Naive thymus-derived CD4-positive, alpha-beta T cell (primary cell): ENCODE data around the gene ANAPC2. TPM values are rescaled to one million over a fixed set of nuclear protein-coding genes. Genes with fewer than 3 reads are reported as not detected.
A peak's percentile ranks its signal among the peaks of the same experiment; 100 is the strongest.

Source experiments
- ATAC-seq: fragments of 150-1000 bp; cut with Tn5 transposase; 2 replicates; pipeline ENCODE4 v1.10.0; 2021; ENCODE audit warnings: mild to moderate bottlenecking, moderate library complexity
- CTCF ChIA-PET: fragments of 350-600 bp; sonication (Branson Sonifier 250); formaldehyde crosslinking; loops from one replicate; lab custom pipeline; 2021; ENCODE audit warnings: antibody characterized with exemption; lab: Charles Lee
- POLR2A ChIA-PET: fragments of 350-600 bp; sonication (Branson Sonifier 250); formaldehyde crosslinking; loops from one replicate; lab custom pipeline; 2021; ENCODE audit warnings: antibody characterized with exemption, inconsistent platforms; lab: Charles Lee
- DNase-seq, 9 donors: peaks; one replicate each; pipeline versions ENCODE4 v3.0.0 to v3.0.0-alpha.2; 2020 to 2022; ENCODE audit warnings: mixed read lengths in 1 of 9
- H3K27ac ChIP-seq: one replicate; pipeline ENCODE4 v1.7.0; 2013; ENCODE audit warnings: mild to moderate bottlenecking, low read depth, low read length, moderate library complexity
- H3K27me3 ChIP-seq, 2 donors: one replicate each; pipeline ENCODE4 v1.7.0; 2013; ENCODE audit warnings: low read length in 2 of 2, mild to moderate bottlenecking in 2 of 2, moderate library complexity in 2 of 2; ENCODE audit not compliant: control insufficient read depth in 2 of 2, insufficient read depth in 2 of 2
- H3K36me3 ChIP-seq, 3 experiments: 1 replicate in 2 of 3; 2 replicates in 1 of 3; pipeline ENCODE4 v1.7.0; 2013; ENCODE audit warnings: low read length in 3 of 3, mild to moderate bottlenecking in 3 of 3, moderate library complexity in 1 of 3; ENCODE audit not compliant: insufficient read depth in 3 of 3, control insufficient read depth in 2 of 3
- H3K4me1 ChIP-seq, 2 donors: one replicate each; pipeline ENCODE4 v1.7.0; 2013; ENCODE audit warnings: low read length in 2 of 2, mild to moderate bottlenecking in 2 of 2, moderate library complexity in 1 of 2; ENCODE audit not compliant: control insufficient read depth in 2 of 2, insufficient read depth in 2 of 2
- H3K4me3 ChIP-seq: 2 replicates; pipeline ENCODE4 v1.7.0; 2013; ENCODE audit warnings: mild to moderate bottlenecking, low read length
- H3K9me3 ChIP-seq, 3 experiments: 1 replicate in 2 of 3; 2 replicates in 1 of 3; pipeline ENCODE4 v1.7.0; 2013; ENCODE audit warnings: low read length in 3 of 3; ENCODE audit not compliant: control insufficient read depth in 2 of 3
- H3K27ac Mint-ChIP-seq, 9 donors: one replicate each; pipeline ENCODE4 v1.8.0; 2020 to 2022; ENCODE audit warnings: mixed read lengths in 9 of 9, mild to moderate bottlenecking in 8 of 9, moderate library complexity in 5 of 9, inconsistent platforms in 2 of 9
- H3K27me3 Mint-ChIP-seq, 5 donors: one replicate each; pipeline ENCODE4 v1.8.0; 2021 to 2022; ENCODE audit warnings: mixed read lengths in 5 of 5, mild to moderate bottlenecking in 1 of 5
- H3K36me3 Mint-ChIP-seq, 5 donors: one replicate each; pipeline ENCODE4 v1.8.0; 2020 to 2022; ENCODE audit warnings: mixed read lengths in 5 of 5, mild to moderate bottlenecking in 3 of 5, inconsistent platforms in 1 of 5
- H3K4me1 Mint-ChIP-seq, 7 donors: one replicate each; pipeline ENCODE4 v1.8.0; 2020 to 2022; ENCODE audit warnings: mixed read lengths in 7 of 7, mild to moderate bottlenecking in 3 of 7, inconsistent platforms in 1 of 7
- H3K4me3 Mint-ChIP-seq, 10 donors: one replicate each; pipeline ENCODE4 v1.8.0; 2020 to 2022; ENCODE audit warnings: mild to moderate bottlenecking in 10 of 10, mixed read lengths in 10 of 10, moderate library complexity in 6 of 10, inconsistent platforms in 2 of 10
- H3K9me3 Mint-ChIP-seq, 11 donors: one replicate each; pipeline ENCODE4 v1.8.0; 2020 to 2022; ENCODE audit warnings: mixed read lengths in 11 of 11, mild to moderate bottlenecking in 4 of 11, inconsistent platforms in 1 of 11, moderate library complexity in 1 of 11
- intact Hi-C, 2 donors: fragments of 100-400 bp; cut with micrococcal nuclease; formaldehyde crosslinking; loops; one replicate each; pipeline ENCODE4 v1.15.1; 2023
- polyA plus RNA-seq, 2 donors: library from polyadenylated mRNA; unstranded; fragments of 300-500 nt; fragmentation: Illumina TruSeq; gene quantifications; one replicate each; pipeline ENCODE4 v1.2.3, GENCODE V29; 2021
- total RNA-seq, 6 experiments: library from RNA in 5 of 6; stranded (reverse) in 5 of 6; gene quantifications; 1 replicate in 5 of 6; 2 replicates in 1 of 6; pipeline ENCODE4 v1.2.3 and lab custom pipeline; 2021 to 2026

The ANAPC2 gene
- total and polyA plus RNA-seq, 7 experiments from 2014 or later, result 7.4 to 147 (median 131) TPM

DNA sequence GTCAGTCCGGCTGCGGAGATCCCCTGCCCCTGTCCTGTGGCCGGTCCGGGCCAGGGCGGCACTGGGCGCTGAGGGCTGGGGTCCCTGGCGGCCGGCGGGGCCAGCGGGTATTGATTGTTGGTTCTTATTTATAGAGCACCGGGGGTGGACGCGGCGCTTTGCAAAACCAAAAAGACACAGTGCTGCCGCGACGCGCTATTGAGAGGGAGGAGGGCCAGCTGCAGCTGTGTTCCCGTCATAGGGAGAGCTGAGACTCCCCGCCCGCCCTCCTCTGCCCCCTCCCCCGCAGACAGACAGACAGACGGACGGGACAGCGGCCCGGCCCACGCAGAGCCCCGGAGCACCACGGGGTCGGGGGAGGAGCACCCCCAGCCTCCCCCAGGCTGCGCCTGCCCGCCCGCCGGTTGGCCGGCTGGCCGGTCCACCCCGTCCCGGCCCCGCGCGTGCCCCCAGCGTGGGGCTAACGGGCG, 21.0 kb downstream of the ANAPC2 start:
- H3K27ac Mint-ChIP-seq, result no peak overlapping the region
- Histone ChIP-seq H3K36me3 (no peaks in the 10 kb centered on the region), H3K27me3 (peaks cover 11 to 19% of the 10 kb centered on the region in 2 donors), H3K4me3 (no peak overlapping the region), H3K9me3 (no peaks in the 10 kb centered on the region), H3K4me1 (no peaks in the 10 kb centered on the region), H3K27ac (no peak overlapping the region)
- peaks cover 9 to 42% (median 23%) of the 10 kb centered on the region in 5 donors for H3K27me3 Mint-ChIP-seq
- H3K36me3 Mint-ChIP-seq, result no peaks in the 10 kb centered on the region
- intact Hi-C loops, result loop anchor here in 1 of 2 donors (5.0 kb wide), 1 partner anchor 320 kb away; the partner anchor contains the start of gene PHPT1
- ChIA-PET POLR2A (no interaction called here), CTCF (no interaction called here)
- peaks cover 0 to 7% (median 0%) of the 10 kb centered on the region in 7 donors for H3K4me1 Mint-ChIP-seq
- DNase-seq, result no peak
- ATAC-seq, result no peak
- no peaks in the 10 kb centered on the region for H3K9me3 Mint-ChIP-seq
- peak overlapping the region in 1 of 10 donors; percentile 75 for H3K4me3 Mint-ChIP-seq

DNA sequence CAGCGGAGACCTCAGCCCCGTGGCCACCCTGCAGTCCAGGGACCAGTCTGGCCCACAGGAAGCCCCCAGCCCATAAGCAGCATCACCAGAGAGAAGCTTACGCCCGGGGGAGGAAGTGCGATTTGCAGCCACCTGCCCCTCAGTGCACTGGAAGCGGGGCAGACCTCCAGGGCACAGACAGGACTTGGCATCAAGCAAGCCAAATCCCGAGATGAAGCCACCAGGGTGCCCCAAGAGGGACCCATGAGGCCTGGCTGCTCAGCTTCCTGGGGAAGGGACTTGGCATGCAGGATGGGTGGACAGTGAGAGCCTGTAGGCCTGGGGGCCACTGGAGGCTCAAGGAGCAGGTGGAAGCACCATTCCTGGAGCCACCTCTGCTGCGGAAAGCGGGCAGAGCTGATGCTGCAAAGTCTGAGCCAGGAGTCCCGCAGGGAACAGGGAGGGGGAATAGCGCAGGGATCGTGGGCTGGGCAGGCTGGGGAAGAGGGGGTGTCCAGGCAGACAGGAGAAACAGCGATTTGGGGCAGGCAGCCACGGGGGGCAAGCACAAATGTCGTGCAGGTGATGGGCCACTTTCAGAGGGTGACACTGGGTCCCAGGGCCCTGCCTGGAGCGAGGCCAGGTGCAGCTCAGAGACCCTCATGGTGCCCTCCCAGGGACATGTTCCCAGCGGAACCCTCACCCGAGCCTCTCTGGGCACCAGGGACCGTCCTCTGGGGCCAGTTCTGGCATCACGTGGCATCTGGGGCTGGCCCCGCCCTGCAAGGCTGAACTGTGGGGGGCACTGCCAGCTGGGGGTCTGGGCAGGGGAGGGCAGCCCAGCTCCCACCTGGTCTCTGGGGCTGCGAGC, 21.8 kb downstream of the ANAPC2 start:
- Histone ChIP-seq H3K9me3 (no peaks in the 10 kb centered on the region), H3K4me3 (no peak overlapping the region), H3K27ac (no peak overlapping the region), H3K4me1 (no peaks in the 10 kb centered on the region), H3K27me3 (peaks cover 11 to 19% of the 10 kb centered on the region in 2 donors), H3K36me3 (no peaks in the 10 kb centered on the region)
- DNase-seq, result no peak
- Mint-ChIP-seq H3K36me3 (no peaks in the 10 kb centered on the region), H3K9me3 (no peaks in the 10 kb centered on the region), H3K4me3 (peak overlapping the region in 3 of 10 donors; percentile 23 to 75 (median 43)), H3K27ac (no peak overlapping the region), H3K4me1 (peaks cover 0 to 10% (median 0%) of the 10 kb centered on the region in 7 donors), H3K27me3 (peaks cover 9 to 40% (median 23%) of the 10 kb centered on the region in 5 donors)
- ChIA-PET CTCF (no interaction called here), POLR2A (interaction anchor here (1.5 kb wide), 1 partner anchor 37 kb away, joined by 3 read pairs; no protein-coding TSS in a partner anchor)
- ATAC-seq, result no peak
- intact Hi-C loops, result loop anchor here in 1 of 2 donors (5.0 kb wide), 1 partner anchor 319 kb away; the partner anchor contains the start of gene PHPT1

DNA sequence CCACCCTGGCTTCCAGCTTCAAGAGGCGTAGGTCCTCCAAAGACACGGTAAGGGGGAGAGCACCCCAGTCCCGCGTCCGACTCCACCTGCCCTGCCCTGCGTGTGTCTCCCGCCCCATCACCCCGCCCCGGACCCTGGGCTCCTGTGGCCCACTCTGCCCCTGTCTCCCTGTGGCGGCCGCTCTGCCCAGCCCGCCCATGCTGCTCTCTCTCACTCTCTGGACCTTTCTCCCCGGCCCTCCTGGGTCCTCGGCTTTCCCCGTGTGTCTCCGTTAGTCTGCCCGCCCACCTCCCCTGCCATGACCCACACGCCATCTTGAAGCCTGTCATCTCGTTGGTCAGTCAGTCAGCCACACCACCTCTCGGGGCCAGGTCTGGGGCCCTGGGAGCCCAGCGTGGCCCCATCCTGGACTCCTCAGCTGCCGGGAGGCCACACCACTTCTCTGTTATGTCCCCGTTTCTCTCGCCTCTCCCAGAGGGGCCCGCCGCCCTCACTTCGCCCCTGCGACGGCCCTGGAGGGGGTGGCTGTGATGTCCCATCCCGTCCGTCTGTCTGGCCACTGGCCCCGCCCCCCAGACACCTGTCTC, 23.0 kb downstream of the ANAPC2 start:
- ATAC-seq (no peak), DNase-seq (no peak)
- Histone ChIP-seq H3K27me3 (peaks cover 4 to 19% of the 10 kb centered on the region in 2 donors), H3K36me3 (no peaks in the 10 kb centered on the region), H3K9me3 (no peaks in the 10 kb centered on the region), H3K4me1 (no peaks in the 10 kb centered on the region), H3K4me3 (no peak overlapping the region), H3K27ac (no peak overlapping the region)
- intact Hi-C loops, result loop anchor here in 1 of 2 donors (5.0 kb wide), 1 partner anchor 318 kb away; the partner anchor contains the start of gene PHPT1
- Mint-ChIP-seq H3K36me3 (no peaks in the 10 kb centered on the region), H3K4me3 (peak overlapping the region in 1 of 10 donors; percentile 28), H3K4me1 (peaks cover 0 to 10% (median 0%) of the 10 kb centered on the region in 7 donors), H3K9me3 (no peaks in the 10 kb centered on the region), H3K27me3 (peaks cover 9 to 39% (median 16%) of the 10 kb centered on the region in 5 donors), H3K27ac (no peak overlapping the region)
- CTCF ChIA-PET, result no interaction called here
- POLR2A ChIA-PET, result interaction anchor here (1.5 kb wide), 1 partner anchor 36 kb away, joined by 3 read pairs; no protein-coding TSS in a partner anchor

DNA sequence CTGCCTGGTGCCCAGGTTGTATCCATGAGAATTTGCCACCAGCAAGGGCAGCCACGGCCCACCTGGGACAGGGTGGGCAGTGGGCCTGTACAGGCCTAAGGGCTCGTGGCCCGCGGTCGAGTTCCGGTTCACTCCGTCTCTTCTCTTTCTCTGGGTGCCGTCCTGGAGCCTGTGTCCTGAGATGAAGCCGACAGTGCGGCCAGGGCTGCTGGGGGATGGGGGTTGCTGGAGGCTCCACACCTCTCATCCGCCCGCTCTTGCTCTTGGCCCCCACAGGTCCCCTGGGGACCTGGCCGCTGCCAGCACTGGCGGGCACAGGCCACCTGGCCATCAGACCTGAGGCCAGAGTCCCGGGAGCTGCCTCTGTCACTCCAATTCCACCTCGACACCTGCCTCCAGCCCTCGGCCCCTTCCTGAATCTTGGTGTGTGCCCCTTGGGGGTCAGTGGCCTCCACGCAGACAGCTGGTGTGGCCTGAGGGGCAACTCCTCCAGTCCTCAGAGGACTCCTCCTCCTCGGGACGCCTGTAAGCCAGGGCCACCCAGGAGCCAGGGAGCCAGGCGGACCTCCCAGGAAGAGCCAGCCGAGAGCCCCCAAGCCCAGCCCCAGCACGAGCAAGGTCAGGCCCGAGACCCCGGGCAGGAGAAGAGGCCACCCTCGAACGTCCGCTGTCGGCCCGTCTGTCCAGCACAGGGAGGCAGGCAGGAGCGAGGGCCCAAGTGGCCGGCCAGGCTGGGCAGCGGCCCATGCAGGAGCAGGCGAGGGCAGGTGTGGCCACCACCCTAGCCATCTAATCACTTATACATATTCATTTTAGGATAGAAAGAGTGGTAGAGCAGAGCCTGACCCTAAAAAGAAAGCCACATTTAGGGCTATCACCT, 23.8 kb downstream of the ANAPC2 start:
- no peaks in the 10 kb centered on the region for H3K9me3 Mint-ChIP-seq
- Histone ChIP-seq H3K27ac (no peak overlapping the region), H3K9me3 (no peaks in the 10 kb centered on the region), H3K4me3 (no peak overlapping the region), H3K27me3 (peaks cover 4 to 22% of the 10 kb centered on the region in 2 donors), H3K4me1 (no peaks in the 10 kb centered on the region), H3K36me3 (no peaks in the 10 kb centered on the region)
- ChIA-PET CTCF (no interaction called here), POLR2A (no interaction called here)
- H3K4me1 Mint-ChIP-seq, result peaks cover 0 to 10% (median 1%) of the 10 kb centered on the region in 7 donors
- H3K36me3 Mint-ChIP-seq, result no peaks in the 10 kb centered on the region
- no peak for ATAC-seq
- peak overlapping the region in 2 of 10 donors; percentile 28 to 67 for H3K4me3 Mint-ChIP-seq
- intact Hi-C loops, result loop anchor here in 1 of 2 donors (5.0 kb wide), 1 partner anchor 317 kb away; the partner anchor contains the start of gene PHPT1
- H3K27me3 Mint-ChIP-seq, result peaks cover 13 to 42% (median 18%) of the 10 kb centered on the region in 5 donors
- no peak for DNase-seq
- no peak overlapping the region for H3K27ac Mint-ChIP-seq

DNA sequence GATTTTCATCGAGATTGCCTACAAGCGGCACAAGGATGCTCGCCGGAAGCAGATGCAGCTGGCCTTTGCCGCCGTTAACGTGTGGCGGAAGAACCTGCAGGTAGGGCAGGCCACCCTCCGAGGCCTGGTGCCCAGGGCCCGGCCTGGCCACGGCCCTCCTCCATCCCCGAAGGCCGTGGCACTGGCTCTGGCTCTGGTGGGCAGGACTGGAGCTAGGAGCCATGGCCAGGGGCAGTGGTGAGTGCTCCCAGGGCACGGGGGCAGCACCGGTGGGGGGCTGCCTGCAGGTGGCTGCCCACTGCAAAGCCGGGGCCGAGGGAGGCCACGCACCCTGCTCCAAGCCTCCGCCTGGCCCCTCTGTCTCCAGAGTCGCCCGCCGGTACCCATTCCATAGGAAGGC, 24.6 kb downstream of the ANAPC2 start:
- no peak for ATAC-seq
- Mint-ChIP-seq H3K4me1 (peaks cover 0 to 13% (median 6%) of the 10 kb centered on the region in 7 donors), H3K27me3 (peaks cover 21 to 50% (median 26%) of the 10 kb centered on the region in 5 donors), H3K27ac (no peak overlapping the region), H3K9me3 (peaks cover 0 to 2% (median 0%) of the 10 kb centered on the region in 11 donors), H3K4me3 (peak overlapping the region in 1 of 10 donors; percentile 60), H3K36me3 (no peaks in the 10 kb centered on the region)
- intact Hi-C loops, result no loop called here
- Histone ChIP-seq H3K27me3 (peaks cover 4 to 17% of the 10 kb centered on the region in 2 donors), H3K27ac (no peak overlapping the region), H3K4me1 (no peaks in the 10 kb centered on the region), H3K4me3 (no peak overlapping the region), H3K9me3 (no peaks in the 10 kb centered on the region), H3K36me3 (no peaks in the 10 kb centered on the region)
- ChIA-PET POLR2A (no interaction called here), CTCF (no interaction called here)
- no peak for DNase-seq

DNA sequence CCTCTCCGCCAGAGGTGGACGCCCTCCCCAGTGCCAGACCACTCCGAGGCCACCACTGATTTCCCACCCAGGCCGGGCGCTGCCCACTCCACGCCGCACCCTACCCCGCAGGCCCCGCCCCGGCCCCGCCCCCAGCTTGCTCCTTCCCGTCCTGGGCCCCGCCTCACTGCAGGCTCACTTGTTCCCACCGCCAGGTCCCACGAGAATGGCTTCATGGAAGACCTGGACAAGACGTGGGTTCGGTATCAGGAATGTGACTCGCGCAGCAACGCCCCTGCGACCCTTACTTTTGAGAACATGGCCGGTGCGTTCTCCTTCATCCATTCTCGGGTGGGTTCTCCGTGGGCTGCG, 25.0 kb downstream of the ANAPC2 start:
- peak overlapping the region in 1 of 10 donors; percentile 60 for H3K4me3 Mint-ChIP-seq
- Histone ChIP-seq H3K9me3 (no peaks in the 10 kb centered on the region), H3K27ac (no peak overlapping the region), H3K4me1 (no peaks in the 10 kb centered on the region), H3K4me3 (no peak overlapping the region), H3K27me3 (peaks cover 4 to 17% of the 10 kb centered on the region in 2 donors), H3K36me3 (no peaks in the 10 kb centered on the region)
- ATAC-seq, result no peak
- H3K27ac Mint-ChIP-seq, result peak overlapping the region in 1 of 9 donors; percentile 55
- peaks cover 22 to 55% (median 28%) of the 10 kb centered on the region in 5 donors for H3K27me3 Mint-ChIP-seq
- no peak for DNase-seq
- no peaks in the 10 kb centered on the region for H3K36me3 Mint-ChIP-seq
- H3K9me3 Mint-ChIP-seq, result peaks cover 0 to 2% (median 0%) of the 10 kb centered on the region in 11 donors
- ChIA-PET CTCF (no interaction called here), POLR2A (interaction anchor here (1.0 kb wide), 1 partner anchor 61 kb away, joined by 3 read pairs; no protein-coding TSS in a partner anchor)
- H3K4me1 Mint-ChIP-seq, result peaks cover 0 to 13% (median 5%) of the 10 kb centered on the region in 7 donors
- intact Hi-C loops, result no loop called here
